HepG2 (cell line): ENCODE measurements around the gene CCDC57. TPM values are rescaled to one million over a fixed set of nuclear protein-coding genes. Genes with fewer than 3 reads are reported as not detected.

Experiments used
- CEBPZ ChIP-seq: IDR thresholded peaks from 2 replicates; pipeline ENCODE4 v1.6.1; 2012; ENCODE audit warnings: low read length, improper control_type of control experiment
- HNF1B ChIP-seq: sonication (generic); formaldehyde crosslinking; IDR thresholded peaks from 2 replicates; pipeline ENCODE4 v1.5.1; 2020; ENCODE audit warnings: mild to moderate bottlenecking, moderate library complexity, missing genetic modification reagents
- HNRNPH1 ChIP-seq: fragments of 200-400 bp; formaldehyde crosslinking; optimal IDR thresholded peaks from 2 replicates; pipeline ENCODE3; 2017; ENCODE audit warnings: mild to moderate bottlenecking, low read depth, low read length
- HOXA3 ChIP-seq: sonication (generic); formaldehyde crosslinking; IDR thresholded peaks from 2 replicates; pipeline ENCODE4 v1.5.0; 2020; ENCODE audit warnings: missing genetic modification reagents
- POLR2G ChIP-seq: fragments of 200-400 bp; formaldehyde crosslinking; IDR thresholded peaks from 2 replicates; pipeline ENCODE4 v1.6.1; 2018; ENCODE audit warnings: mild to moderate bottlenecking, low read depth, low read length, moderate library complexity
- TBX2 ChIP-seq: sonication (generic); formaldehyde crosslinking; IDR thresholded peaks from 2 replicates; pipeline ENCODE4 v1.5.0; 2020; ENCODE audit warnings: missing genetic modification reagents, mild to moderate bottlenecking, borderline replicate concordance
- TEF ChIP-seq: sonication (generic); formaldehyde crosslinking; IDR thresholded peaks from 2 replicates; pipeline ENCODE4 v1.5.0; 2020; ENCODE audit warnings: missing genetic modification reagents
- TFAP4 ChIP-seq: sonication (generic); IDR thresholded peaks from 2 replicates; pipeline ENCODE4 v1.6.1; 2016; ENCODE audit warnings: low read depth, borderline replicate concordance
- THAP8 ChIP-seq: sonication (generic); formaldehyde crosslinking; IDR thresholded peaks from 2 replicates; pipeline ENCODE4 v1.5.1; 2020; ENCODE audit warnings: missing genetic modification reagents, mild to moderate bottlenecking, borderline replicate concordance
- WIZ ChIP-seq: sonication (generic); formaldehyde crosslinking; IDR thresholded peaks from 2 replicates; pipeline ENCODE4 v1.5.1; 2020; ENCODE audit warnings: mild to moderate bottlenecking, missing genetic modification reagents
- ZBTB7A ChIP-seq: sonication (generic); formaldehyde crosslinking; IDR thresholded peaks from 2 replicates; pipeline ENCODE4 v1.8.0; 2022; ENCODE audit warnings: mild to moderate bottlenecking, missing genetic modification reagents
- ZBTB7B ChIP-seq: sonication (generic); formaldehyde crosslinking; IDR thresholded peaks from 2 replicates; pipeline ENCODE4 v1.4.0; 2020; ENCODE audit warnings: missing genetic modification reagents
- ZEB1 ChIP-seq: IDR thresholded peaks from 2 replicates; pipeline ENCODE4 v1.6.1; 2012; ENCODE audit warnings: mild to moderate bottlenecking, low read depth, inconsistent platforms; ENCODE audit not compliant: insufficient replicate concordance
- ZFP41 ChIP-seq: sonication (generic); formaldehyde crosslinking; IDR thresholded peaks from 2 replicates; pipeline ENCODE4 v1.4.0; 2020; ENCODE audit warnings: mild to moderate bottlenecking, missing genetic modification reagents, borderline replicate concordance
- ZNF724P ChIP-seq: sonication (generic); formaldehyde crosslinking; IDR thresholded peaks from 2 replicates; pipeline ENCODE4 v1.8.0; 2022; ENCODE audit warnings: missing genetic modification reagents, borderline replicate concordance
- ZNF746 ChIP-seq: sonication (generic); formaldehyde crosslinking; IDR thresholded peaks from 2 replicates; pipeline ENCODE4 v1.8.0; 2022; ENCODE audit warnings: mild to moderate bottlenecking, missing genetic modification reagents
- ZNF766 ChIP-seq: sonication (generic); formaldehyde crosslinking; IDR thresholded peaks from 2 replicates; pipeline ENCODE4 v1.5.0; 2020; ENCODE audit warnings: missing genetic modification reagents, borderline replicate concordance
- ZSCAN25 ChIP-seq: sonication (generic); formaldehyde crosslinking; IDR thresholded peaks from 2 replicates; pipeline ENCODE4 v1.8.0; 2022; ENCODE audit warnings: mild to moderate bottlenecking, missing genetic modification reagents
- polyA plus RNA-seq, 8 experiments: library from polyadenylated mRNA; depleted of rRNA in 3 of 8; stranded (reverse) in 7 of 8; unstranded in 1 of 8; fragments of >200 nt; fragmentation: Illumina TruSeq in 4 of 8; extraction: Trizol in 4 of 8; gene quantifications; 2 replicates each; pipeline versions ENCODE4 v1.2.1 to v1.2.3, GENCODE V29; 2011 to 2016; ENCODE audit warnings: low read depth in 4 of 8, missing spikeins in 1 of 8, mixed read lengths in 1 of 8; ENCODE audit not compliant: insufficient read depth in 1 of 8
- total RNA-seq, 5 experiments: library from RNA; depleted of rRNA; stranded (reverse); fragments of >200 nt; fragmentation: Illumina TruSeq; extraction: Trizol; gene quantifications; 2 replicates each; pipeline ENCODE4 v1.2.3, GENCODE V29; 2016; ENCODE audit warnings: low read depth in 1 of 5

The CCDC57 gene
- total and polyA plus RNA-seq, 2 of the 13 experiments (the other 11 are each of a cell fraction or from before 2014, with no cell fraction given): 59.3 to 59.9 TPM

- TF ChIP-seq POLR2G (peak; percentile 50), ZBTB7A (CRISPR knock-in tag) (0 out of 2 replicates have a peak, but pooled peaks have one; percentile 31), TBX2 (CRISPR knock-in tag) (0 out of 2 replicates have a peak, but pooled peaks have one; percentile 30), ZNF766 (CRISPR knock-in tag) (peak; percentile 29; the same call in 1 of the 2 replicates), TFAP4 (0 out of 2 replicates have a peak, but pooled peaks have one; percentile 21), WIZ (CRISPR knock-in tag) (0 out of 2 replicates have a peak, but pooled peaks have one; percentile 58), THAP8 (CRISPR knock-in tag) (0 out of 2 replicates have a peak, but pooled peaks have one; percentile 28), ZBTB7B (CRISPR knock-in tag) (peak; percentile 15; the same call in 1 of the 2 replicates), ZEB1 (peak; percentile 22), ZFP41 (0 out of 2 replicates have a peak, but pooled peaks have one; percentile 35), HNF1B (CRISPR knock-in tag) (0 out of 2 replicates have a peak, but pooled peaks have one; percentile 30), TEF (CRISPR knock-in tag) (no peak), CEBPZ (no peak), HNRNPH1 (peak; percentile 31), ZSCAN25 (peak; percentile 72; the same call in 1 of the 2 replicates), ZNF724P (peak; percentile 92), ZNF746 (CRISPR knock-in tag) (no peak), HOXA3 (CRISPR knock-in tag) (peak; percentile 47; the same call in 1 of the 2 replicates)
These were observed 135.7 kb downstream of the CCDC57 start (continued) for GRCh38 chr17:82076785-82077591.
